Measurements from ENCODE around the gene RERE.

Gene RERE

GRCh38 chr1:8337776-8338525 is 479.5 kb downstream of the RERE start:
- no peak for DNase-seq

- DNase-seq, result no peak
Observed at GRCh38 chr1:8335246-8335645, 482.2 kb downstream of the RERE start.

GRCh38 chr1:8334106-8334851 is 483.2 kb downstream of the RERE start:
- DNase-seq, result no peak

- DNase-seq, result no peak
Observed at GRCh38 chr1:8333246-8333987, 484.0 kb downstream of the RERE start.

- DNase-seq, result no peak
Observed at GRCh38 chr1:8332806-8333205, 484.6 kb downstream of the RERE start.

GRCh38 chr1:8330271-8331125 is 486.9 kb downstream of the RERE start:
- no peak for DNase-seq

- DNase-seq, result no peak
Observed at GRCh38 chr1:8329858-8330257, 487.6 kb downstream of the RERE start.

GRCh38 chr1:8329439-8329838 is 488.0 kb downstream of the RERE start:
- no peak for DNase-seq

GRCh38 chr1:8328271-8328670 is 489.2 kb downstream of the RERE start:
- no peak for DNase-seq

GRCh38 chr1:8326265-8326664 is 491.2 kb downstream of the RERE start:
- no peak for DNase-seq

GRCh38 chr1:8325771-8326170 is 491.7 kb downstream of the RERE start:
- no peak for DNase-seq

- no peak for DNase-seq
Observed at GRCh38 chr1:8324176-8324810, 493.1 kb downstream of the RERE start.

GRCh38 chr1:8323706-8324105 is 493.7 kb downstream of the RERE start:
- no peak for DNase-seq

GRCh38 chr1:8321612-8322011 is 495.8 kb downstream of the RERE start:
- no peak for DNase-seq

GRCh38 chr1:8318436-8318835 is 499.0 kb downstream of the RERE start:
- no peak for DNase-seq

- peak; percentile 59 for DNase-seq
Observed at GRCh38 chr1:8317647-8318381, 499.6 kb downstream of the RERE start, which contains the start of gene SLC45A1. Gene SLC45A1 (plus strand): TSS chr1:8318114. CDS start chr1:8324330, 6,216 bp downstream.

GRCh38 chr1:8315573-8316475 is 501.6 kb downstream of the RERE start:
- DNase-seq, result no peak

GRCh38 chr1:8314346-8315280 is 502.8 kb downstream of the RERE start:
- peak; percentile 32 for DNase-seq

- no peak for DNase-seq
Observed at GRCh38 chr1:8313231-8313630, 504.2 kb downstream of the RERE start.

All from effector CD8-positive, alpha-beta T cell (primary cell).